Neural cell (in vitro differentiated cells): ENCODE data around the gene TBP. TPM values are rescaled to one million over a fixed set of nuclear protein-coding genes. Genes with fewer than 3 reads are reported as not detected.

Experiments
- H2AFZ ChIP-seq: fragments of 200-600, 300-800 bp; sonication (generic), shearing (Covaris generic); 2 replicates; pipeline ENCODE4 v1.6.0; 2014; ENCODE audit warnings: low read depth, mild to moderate bottlenecking, antibody characterized with exemption, low read length, moderate library complexity
- H3F3A ChIP-seq: fragments of 200-600 bp; shearing (Covaris generic); 2 replicates; pipeline ENCODE4 v1.6.1; 2016; ENCODE audit warnings: mild to moderate bottlenecking, moderate library complexity, mixed read lengths, antibody characterized with exemption, low read length; ENCODE audit not compliant: insufficient read depth, poor library complexity, severe bottlenecking
- H3K27ac ChIP-seq: fragments of 200-600, 300-800 bp; sonication (generic), shearing (Covaris generic); 2 replicates; pipeline ENCODE4 v1.5.1; 2014; ENCODE audit warnings: mild to moderate bottlenecking, low read length, moderate library complexity
- H3K27me3 ChIP-seq: fragments of 300-800, 200-600 bp; sonication (generic), shearing (Covaris generic); 2 replicates; pipeline ENCODE4 v1.6.0; 2014; ENCODE audit warnings: mild to moderate bottlenecking, low read depth, low read length, moderate library complexity; ENCODE audit not compliant: insufficient read depth
- H3K36me3 ChIP-seq: fragments of 300-800, 200-600 bp; sonication (generic), shearing (Covaris generic); 2 replicates; pipeline ENCODE4 v1.5.1; 2014; ENCODE audit warnings: mild to moderate bottlenecking, antibody characterized with exemption, low read length, moderate library complexity; ENCODE audit not compliant: insufficient read depth
- H3K4me2 ChIP-seq: fragments of 300-800, 200-600 bp; sonication (generic), shearing (Covaris generic); 2 replicates; pipeline ENCODE4 v1.6.0; 2014; ENCODE audit warnings: mild to moderate bottlenecking, low read length
- H3K4me3 ChIP-seq: fragments of 300-800, 200-600 bp; sonication (generic), shearing (Covaris generic); 2 replicates; pipeline ENCODE4 v1.5.1; 2014; ENCODE audit warnings: mild to moderate bottlenecking, low read length, moderate library complexity
- H3K79me2 ChIP-seq: fragments of 200-600 bp; shearing (Covaris generic); replicated peaks from 2 replicates; pipeline ENCODE4 v1.6.0; 2014; ENCODE audit warnings: mild to moderate bottlenecking, low read length, moderate library complexity; ENCODE audit not compliant: insufficient read depth
- H3K9ac ChIP-seq: fragments of 300-800, 200-600 bp; sonication (generic), shearing (Covaris generic); 2 replicates; pipeline ENCODE4 v1.6.1; 2016; ENCODE audit warnings: mild to moderate bottlenecking, low read length, mixed read lengths
- H3K9me2 ChIP-seq: fragments of 200-600 bp; shearing (Covaris generic); 2 replicates; pipeline ENCODE4 v1.6.1; 2016; ENCODE audit warnings: mild to moderate bottlenecking, low read length, mixed read lengths; ENCODE audit not compliant: insufficient read depth
- H3K9me3 ChIP-seq: fragments of 200-600, 300-800 bp; sonication (generic), shearing (Covaris generic); 2 replicates; pipeline ENCODE4 v1.6.1; 2016; ENCODE audit warnings: mild to moderate bottlenecking, mixed run types, low read length, moderate library complexity, mixed read lengths
- H4K20me1 ChIP-seq: fragments of 200-600 bp; shearing (Covaris generic); 2 replicates; pipeline ENCODE4 v1.6.1; 2016; ENCODE audit warnings: mild to moderate bottlenecking, mixed run types; ENCODE audit not compliant: insufficient read depth
- CTCF ChIP-seq: fragments of 450-650 bp; IDR thresholded peaks from 2 replicates; pipeline ENCODE4 v1.5.1; 2014; ENCODE audit warnings: antibody characterized with exemption, mild to moderate bottlenecking, moderate library complexity; ENCODE audit not compliant: poor library complexity, severe bottlenecking
- EP300 ChIP-seq: fragments of 450-650 bp; conservative IDR thresholded peaks from 2 replicates; pipeline ENCODE4 v1.6.1; 2014; ENCODE audit warnings: antibody characterized with exemption, mild to moderate bottlenecking, moderate library complexity; ENCODE audit not compliant: poor library complexity, severe bottlenecking
- EZH2 ChIP-seq: fragments of 200-600, 300-800 bp; shearing (Covaris generic), sonication (generic); IDR thresholded peaks from 2 replicates; pipeline ENCODE4 v1.6.1; 2014; ENCODE audit warnings: antibody characterized with exemption, low read length, borderline replicate concordance, mild to moderate bottlenecking; ENCODE audit not compliant: insufficient read depth, poor library complexity, severe bottlenecking
- MXI1 ChIP-seq: fragments of 450-650 bp; conservative IDR thresholded peaks from 2 replicates; pipeline ENCODE4 v1.6.1; 2014; ENCODE audit warnings: antibody characterized with exemption, mild to moderate bottlenecking; ENCODE audit not compliant: poor library complexity, severe bottlenecking
- RAD21 ChIP-seq: fragments of 450-650 bp; conservative IDR thresholded peaks from 2 replicates; pipeline ENCODE4 v1.6.1; 2014; ENCODE audit warnings: antibody characterized with exemption, mild to moderate bottlenecking, moderate library complexity
- SMC3 ChIP-seq: fragments of 450-650 bp; conservative IDR thresholded peaks from 2 replicates; pipeline ENCODE4 v1.6.1; 2014; ENCODE audit warnings: antibody characterized with exemption, mild to moderate bottlenecking, moderate library complexity; ENCODE audit not compliant: poor library complexity
- TAF1 ChIP-seq: IDR thresholded peaks from 2 replicates; pipeline ENCODE4 v1.6.1; 2012; ENCODE audit warnings: low read depth
- polyA plus RNA-seq: library from polyadenylated mRNA; depleted of rRNA; stranded (reverse); fragments of >200 nt; gene quantifications from 2 replicates; pipeline ENCODE4 v1.2.3, GENCODE V29; 2014

TBP gene
- polyA plus RNA-seq, 1 donor from 2014 or later: 30.2 TPM

GRCh38 chr6:170564936-170565530 is 10.9 kb downstream of the TBP start:
- Histone ChIP-seq H3K9me3 (no peaks in the 10 kb centered on the region), H4K20me1 (no peaks in the 10 kb centered on the region), H3K79me2 (no peaks in the 10 kb centered on the region), H3K36me3 (peaks cover 5% of the 10 kb centered on the region), H3K9ac (no peak overlapping the region), H3K27ac (no peak overlapping the region), H3K4me2 (no peak overlapping the region), H3K9me2 (no peaks in the 10 kb centered on the region), H2AFZ (no peak overlapping the region), H3F3A (no peaks in the 10 kb centered on the region), H3K4me3 (no peak overlapping the region), H3K27me3 (no peaks in the 10 kb centered on the region)
- TF ChIP-seq MXI1 (no peak), TAF1 (no peak), SMC3 (no peak)

GRCh38 chr6:170572704-170573466 is 18.7 kb downstream of the TBP start:
- Histone ChIP-seq H3F3A (no peaks in the 10 kb centered on the region), H3K9me3 (no peaks in the 10 kb centered on the region), H4K20me1 (no peaks in the 10 kb centered on the region), H3K79me2 (no peaks in the 10 kb centered on the region), H2AFZ (no peak overlapping the region), H3K4me2 (no peak overlapping the region), H3K27ac (no peak overlapping the region), H3K4me3 (no peak overlapping the region), H3K9ac (no peak overlapping the region), H3K27me3 (no peaks in the 10 kb centered on the region), H3K36me3 (peaks cover 11% of the 10 kb centered on the region), H3K9me2 (no peaks in the 10 kb centered on the region)
- TF ChIP-seq EP300: no peak

- H3K79me2 ChIP-seq: no peaks in the 10 kb centered on the region
- H3K4me2 ChIP-seq: no peak overlapping the region
- no peaks in the 10 kb centered on the region for H3K9me3 ChIP-seq
- no peak overlapping the region for H3K4me3 ChIP-seq
- peaks cover 16% of the 10 kb centered on the region for H3K36me3 ChIP-seq
- H3K9me2 ChIP-seq: no peaks in the 10 kb centered on the region
- H2AFZ ChIP-seq: no peak overlapping the region
- TF ChIP-seq SMC3 (no peak), CTCF (peak; percentile 18), TAF1 (no peak), EZH2 (no peak), EP300 (no peak), RAD21 (no peak), MXI1 (no peak)
- H3K27ac ChIP-seq: no peak overlapping the region
- H3K9ac ChIP-seq: no peak overlapping the region
- no peaks in the 10 kb centered on the region for H4K20me1 ChIP-seq
- H3K27me3 ChIP-seq: no peaks in the 10 kb centered on the region
- no peaks in the 10 kb centered on the region for H3F3A ChIP-seq
These were observed 21.1 kb downstream of the TBP start for GRCh38 chr6:170575250-170575649.
